Cardiac muscle cell (in vitro differentiated cells and primary cell): ENCODE measurements around the gene RHOA. TPM values are rescaled to one million over a fixed set of nuclear protein-coding genes. Genes with fewer than 3 reads are reported as not detected.

Source experiments
- DNase-seq, 2 donors: peaks; one replicate each; pipeline versions ENCODE4 v3.0.0 to v3.0.0-alpha.2; 2010 to 2017; ENCODE audit warnings: low read depth in 1 of 2, low spot score in 1 of 2
- H3K27ac ChIP-seq: fragments of 200-600 bp; sonication (generic); 2 replicates; pipeline ENCODE4 v1.5.1; 2016
- H3K27me3 ChIP-seq: fragments of 200-600 bp; sonication (generic); 2 replicates; pipeline ENCODE4 v1.6.0; 2016; ENCODE audit warnings: control low read depth
- H3K36me3 ChIP-seq: fragments of 200-600 bp; sonication (generic); 2 replicates; pipeline ENCODE4 v1.5.1; 2016; ENCODE audit warnings: control low read depth
- H3K4me1 ChIP-seq: fragments of 200-600 bp; sonication (generic); 2 replicates; pipeline ENCODE4 v1.8.1; 2017; ENCODE audit warnings: low read depth, mild to moderate bottlenecking, mixed run types
- H3K4me3 ChIP-seq: fragments of 200-600 bp; sonication (generic); 2 replicates; pipeline ENCODE4 v1.5.1; 2016; ENCODE audit warnings: mild to moderate bottlenecking
- H3K9me3 ChIP-seq: fragments of 200-600 bp; sonication (generic); 2 replicates; pipeline ENCODE4 v1.5.1; 2017; ENCODE audit warnings: low read depth, mild to moderate bottlenecking, control low read depth
- CTCF ChIP-seq: IDR thresholded peaks from 2 replicates; pipeline ENCODE4 v1.5.1; 2012; ENCODE audit warnings: low read depth, mild to moderate bottlenecking, low read length
- polyA plus RNA-seq: library from polyadenylated mRNA; unstranded; fragments of >200 nt; fragmentation: Nextera tagmentation; extraction: Ambion mirVana; gene quantifications from 2 replicates; pipeline ENCODE4 v1.2.1, GENCODE V29; 2016
- total RNA-seq: library from RNA; depleted of rRNA; stranded (reverse); fragments of >200 nt; gene quantifications from 2 replicates; pipeline ENCODE4 v1.2.3, GENCODE V29; 2016

RHOA gene
- total and polyA plus RNA-seq, 2 experiments from 2014 or later: 359 to 522 TPM

GRCh38 chr3:49415931-49416601 is 4.3 kb upstream of the RHOA start:
- peaks cover 9% of the 10 kb centered on the region for H3K4me1 ChIP-seq
- H3K4me3 ChIP-seq: no peak overlapping the region
- no peak overlapping the region for H3K27ac ChIP-seq
- H3K27me3 ChIP-seq: no peaks in the 10 kb centered on the region
- no peaks in the 10 kb centered on the region for H3K9me3 ChIP-seq
- no peaks in the 10 kb centered on the region for H3K36me3 ChIP-seq
- DNase-seq: no peak
- TF ChIP-seq CTCF: no peak

DNA sequence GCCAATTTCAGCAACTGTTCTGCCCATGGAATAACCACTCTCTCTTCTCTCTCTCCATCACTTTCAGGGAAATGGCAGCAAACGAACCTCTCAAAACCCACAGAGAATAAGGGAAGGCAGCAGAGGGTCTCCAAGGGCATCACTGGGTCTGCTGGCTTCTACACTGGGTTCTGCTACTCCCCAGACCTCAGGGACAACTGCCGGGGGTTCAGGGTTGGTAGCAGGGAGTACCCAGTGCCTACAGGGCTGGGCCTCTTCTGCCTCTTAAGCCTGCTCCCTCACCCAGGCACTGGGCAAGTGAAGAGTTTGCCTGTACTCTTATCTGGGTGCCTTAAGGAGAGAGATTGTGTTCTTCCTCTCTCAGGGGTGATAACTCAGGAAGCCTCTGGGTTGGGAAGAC is 3.0 kb upstream of the RHOA start:
- Histone ChIP-seq H3K9me3 (no peaks in the 10 kb centered on the region), H3K4me1 (peaks cover 19% of the 10 kb centered on the region), H3K4me3 (no peak overlapping the region), H3K27me3 (no peaks in the 10 kb centered on the region), H3K36me3 (no peaks in the 10 kb centered on the region), H3K27ac (no peak overlapping the region)
- no peak for TF ChIP-seq CTCF
- DNase-seq: no peak

GRCh38 chr3:49413338-49413734 is 1.6 kb upstream of the RHOA start:
- no peaks in the 10 kb centered on the region for H3K9me3 ChIP-seq
- peak overlapping the region; percentile 71 for H3K27ac ChIP-seq
- no peak for DNase-seq
- H3K36me3 ChIP-seq: no peaks in the 10 kb centered on the region
- no peak for TF ChIP-seq CTCF
- H3K4me1 ChIP-seq: peaks cover 22% of the 10 kb centered on the region
- no peaks in the 10 kb centered on the region for H3K27me3 ChIP-seq
- no peak overlapping the region for H3K4me3 ChIP-seq

DNA sequence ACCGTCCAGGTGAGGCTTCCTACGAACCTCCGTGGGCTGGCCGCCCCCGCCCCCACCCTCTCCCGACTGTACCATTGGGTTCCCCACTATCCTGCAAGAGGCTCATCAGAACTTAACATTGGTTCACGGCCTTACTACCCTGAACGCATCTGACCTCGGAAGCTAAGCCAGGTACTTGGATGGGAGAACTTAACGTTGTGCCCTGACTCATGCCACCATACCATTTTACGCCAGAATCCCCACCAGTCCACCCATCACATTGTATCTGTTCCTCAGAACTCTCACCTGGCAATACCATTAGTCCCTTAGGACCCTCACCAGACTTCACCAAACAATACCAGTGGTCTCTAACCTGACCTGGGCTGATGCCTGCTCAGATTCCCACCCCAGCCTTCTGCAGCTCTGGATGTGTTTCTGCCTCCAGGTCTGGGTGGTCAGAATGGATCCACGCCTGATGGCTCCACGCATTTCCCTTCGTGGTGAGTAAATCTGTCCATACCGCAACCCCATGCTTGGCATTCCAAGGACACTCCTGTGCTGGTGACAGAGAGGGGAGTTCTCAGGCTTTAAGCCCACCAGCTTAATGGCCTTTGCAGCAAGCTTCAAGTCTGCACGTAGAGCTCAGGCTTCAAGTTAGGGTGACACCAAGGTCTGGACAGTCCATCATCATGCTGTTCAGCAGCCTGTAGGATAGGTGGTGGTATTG is 1.0 kb upstream of the RHOA start:
- TF ChIP-seq CTCF: no peak
- Histone ChIP-seq H3K27me3 (no peaks in the 10 kb centered on the region), H3K36me3 (no peaks in the 10 kb centered on the region), H3K27ac (peak overlapping the region; percentile 71), H3K4me3 (peak overlapping the region; percentile 28), H3K4me1 (peaks cover 21% of the 10 kb centered on the region), H3K9me3 (no peaks in the 10 kb centered on the region)
- DNase-seq: no peak

GRCh38 chr3:49411535-49411967 is 225 bp downstream of the RHOA start:
- DNase-seq: peak in 1 of 2 donors; percentile 28
- TF ChIP-seq CTCF: no peak
- Histone ChIP-seq H3K27ac (peak overlapping the region; percentile 95), H3K36me3 (no peaks in the 10 kb centered on the region), H3K4me3 (peak overlapping the region; percentile 81), H3K9me3 (no peaks in the 10 kb centered on the region), H3K27me3 (no peaks in the 10 kb centered on the region), H3K4me1 (peaks cover 17% of the 10 kb centered on the region)
